Heart left ventricle (tissue), 13 donors: ENCODE results near the gene MRPS10.

Experiments used
- POLR2A ChIP-seq, 2 donors: fragments of 450-650 bp; IDR thresholded peaks; one replicate each; pipeline ENCODE4 v1.6.1; 2017; ENCODE audit warnings: antibody characterized with exemption in 2 of 2, mild to moderate bottlenecking in 2 of 2, moderate library complexity in 2 of 2
- TF ChIP-seq, protein P1 (sequence below), 12 donors: fragments of 200-600 bp; sonication (generic) in 4 of 12; IDR thresholded peaks; one replicate each; pipeline versions ENCODE4 v1.5.0 to v1.8.0; 2018 to 2022; ENCODE audit warnings: antibody characterized with exemption in 12 of 12, mild to moderate bottlenecking in 5 of 12
- donor health status: ischemic (EF 13 %, LVEDD 7.1; RV severe dilation, severe dysfunction).
- donor health status: DM: no; HTN: yes; CAD: no.
- donor health status: DM: no; HTN: no; CAD: no.
- donor health status: ischemic (EF 25% LVEDD 6.9; RV normal size, moderate dysfunction).
- donor health status: ischemic (EF 25% LVEDD 5.7; RV mildly dilated, moderate dysfunction).
- donor health status: ischemic (EF 35%, LVEDD 5.7; RV mildly dilated, moderate dysfunction).
- donor health status: nonischemic (EF 11% LVEDD 7.7; RV severe dilation, severe dysfunction).
- donor health status: DM: yes; HTN: yes; CAD: no.
- donor health status: PGD.
- donor health status: ischemic (EF 29% LVEDD 5.4; RV normal size, mild dysfunction).
- donor health status: nonischemic (EF 23%, LVEDD 6.1; RV moderate dilation, normal function).

DNA sequence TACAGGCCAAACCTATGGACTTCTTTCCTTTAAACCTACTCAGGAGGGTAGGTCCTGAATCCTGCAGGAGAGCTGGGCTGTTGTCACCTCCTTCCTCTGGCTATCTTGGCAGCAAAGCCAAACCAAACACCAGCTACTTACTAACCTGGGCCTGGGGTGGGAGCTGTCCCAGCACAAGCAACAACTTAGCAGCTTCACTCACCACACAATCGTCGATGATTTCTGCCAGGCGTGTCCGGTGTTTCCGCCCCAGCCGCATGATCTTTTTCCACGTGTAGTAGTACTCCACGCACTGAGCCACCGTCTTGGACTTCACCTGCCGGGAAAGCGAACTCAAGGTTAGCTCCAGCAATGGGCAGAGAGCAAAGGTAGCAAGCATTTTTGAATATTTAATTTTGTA, 25.4 kb upstream of the MRPS10 start:
- TF ChIP-seq, protein P1, sequence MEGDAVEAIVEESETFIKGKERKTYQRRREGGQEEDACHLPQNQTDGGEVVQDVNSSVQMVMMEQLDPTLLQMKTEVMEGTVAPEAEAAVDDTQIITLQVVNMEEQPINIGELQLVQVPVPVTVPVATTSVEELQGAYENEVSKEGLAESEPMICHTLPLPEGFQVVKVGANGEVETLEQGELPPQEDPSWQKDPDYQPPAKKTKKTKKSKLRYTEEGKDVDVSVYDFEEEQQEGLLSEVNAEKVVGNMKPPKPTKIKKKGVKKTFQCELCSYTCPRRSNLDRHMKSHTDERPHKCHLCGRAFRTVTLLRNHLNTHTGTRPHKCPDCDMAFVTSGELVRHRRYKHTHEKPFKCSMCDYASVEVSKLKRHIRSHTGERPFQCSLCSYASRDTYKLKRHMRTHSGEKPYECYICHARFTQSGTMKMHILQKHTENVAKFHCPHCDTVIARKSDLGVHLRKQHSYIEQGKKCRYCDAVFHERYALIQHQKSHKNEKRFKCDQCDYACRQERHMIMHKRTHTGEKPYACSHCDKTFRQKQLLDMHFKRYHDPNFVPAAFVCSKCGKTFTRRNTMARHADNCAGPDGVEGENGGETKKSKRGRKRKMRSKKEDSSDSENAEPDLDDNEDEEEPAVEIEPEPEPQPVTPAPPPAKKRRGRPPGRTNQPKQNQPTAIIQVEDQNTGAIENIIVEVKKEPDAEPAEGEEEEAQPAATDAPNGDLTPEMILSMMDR (IDR thresholded peaks at IDR 0.05) = no peak
- TF ChIP-seq POLR2A (IDR thresholded peaks at IDR 0.05) = no peak
